ENCODE results near the gene ITGA2.

DNA sequence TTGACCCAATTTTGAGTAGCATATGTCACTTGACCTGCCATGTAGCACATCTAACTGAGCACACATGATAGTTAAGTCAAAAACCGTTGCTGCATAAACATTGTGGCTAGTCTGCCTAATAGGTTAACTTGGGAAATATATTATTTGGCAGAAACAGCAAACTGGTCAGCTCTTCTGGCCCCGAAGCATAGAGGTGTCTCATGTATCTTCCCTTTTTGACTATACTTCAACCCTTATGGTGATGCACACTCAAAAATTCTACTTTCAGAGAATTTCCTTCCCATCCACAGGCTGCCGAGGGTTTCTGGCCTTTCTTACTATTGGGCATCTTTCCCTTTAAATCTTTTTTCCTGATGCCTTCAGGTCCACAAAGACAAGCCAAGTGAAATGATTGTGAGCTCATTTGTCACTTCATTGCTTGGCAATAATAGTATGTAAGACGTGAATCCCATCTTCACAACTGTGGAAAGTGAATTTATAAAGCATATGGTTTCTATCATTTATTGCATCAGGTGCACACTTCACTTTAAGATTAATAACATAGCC lies 79.2 kb downstream of the ITGA2 start:
- TF ChIP-seq EZH2 (IDR thresholded peaks at IDR 0.05), result no peak
- no peak for TF ChIP-seq POLR2AphosphoS5 (IDR thresholded peaks at IDR 0.05; ENCODE audit: borderline replicate concordance, low read depth, low read length)
- TF ChIP-seq FOXP2 (optimal IDR thresholded peaks at IDR 0.05; ENCODE audit: control extremely low read depth, extremely low read length, insufficient read depth), result no peak

Measured in SK-N-MC (cell line).